Neutrophil (primary cell): Measurements from ENCODE around the gene PIK3R5.
"Not testable (repeated sequence)": the region's sequence is repeated elsewhere in the genome, so short reads cannot be mapped to it uniquely, and the experiment has no call there.

ENCODE experiments used
- H3K27ac ChIP-seq: fragments of 200-600 bp; sonication (generic); 2 replicates; pipeline ENCODE4 v1.5.1; 2016; ENCODE audit warnings: mild to moderate bottlenecking, moderate library complexity
- H3K27me3 ChIP-seq: fragments of 200-600 bp; sonication (generic); 2 replicates; pipeline ENCODE4 v1.6.0; 2016; ENCODE audit warnings: mild to moderate bottlenecking
- H3K36me3 ChIP-seq: fragments of 200-600 bp; sonication (generic); 2 replicates; pipeline ENCODE4 v1.5.1; 2017
- H3K4me1 ChIP-seq, 2 experiments: fragments of 200-600 bp in 1 of 2; sonication (generic) in 1 of 2; 1 replicate in 1 of 2; 2 replicates in 1 of 2; pipeline versions ENCODE4 v1.5.1 to v1.6.1; 2013 to 2016; ENCODE audit warnings: low read depth in 1 of 2, low read length in 1 of 2, mild to moderate bottlenecking in 1 of 2, moderate library complexity in 1 of 2; ENCODE audit not compliant: control insufficient read depth in 1 of 2, insufficient read depth in 1 of 2
- H3K4me3 ChIP-seq, 2 experiments: fragments of 200-600 bp in 1 of 2; sonication (generic) in 1 of 2; 1 replicate in 1 of 2; 2 replicates in 1 of 2; pipeline ENCODE4 v1.5.1; 2013 to 2016; ENCODE audit warnings: low read depth in 1 of 2, low read length in 1 of 2, mild to moderate bottlenecking in 1 of 2, moderate library complexity in 1 of 2
- H3K9me3 ChIP-seq: fragments of 200-600 bp; sonication (generic); 2 replicates; pipeline ENCODE4 v1.5.1; 2016
- TF ChIP-seq, protein P1 (sequence below): fragments of 200-600 bp; sonication (generic); IDR thresholded peaks from 2 replicates; pipeline ENCODE4 v1.5.1; 2016; ENCODE audit warnings: antibody characterized with exemption

Gene PIK3R5

DNA sequence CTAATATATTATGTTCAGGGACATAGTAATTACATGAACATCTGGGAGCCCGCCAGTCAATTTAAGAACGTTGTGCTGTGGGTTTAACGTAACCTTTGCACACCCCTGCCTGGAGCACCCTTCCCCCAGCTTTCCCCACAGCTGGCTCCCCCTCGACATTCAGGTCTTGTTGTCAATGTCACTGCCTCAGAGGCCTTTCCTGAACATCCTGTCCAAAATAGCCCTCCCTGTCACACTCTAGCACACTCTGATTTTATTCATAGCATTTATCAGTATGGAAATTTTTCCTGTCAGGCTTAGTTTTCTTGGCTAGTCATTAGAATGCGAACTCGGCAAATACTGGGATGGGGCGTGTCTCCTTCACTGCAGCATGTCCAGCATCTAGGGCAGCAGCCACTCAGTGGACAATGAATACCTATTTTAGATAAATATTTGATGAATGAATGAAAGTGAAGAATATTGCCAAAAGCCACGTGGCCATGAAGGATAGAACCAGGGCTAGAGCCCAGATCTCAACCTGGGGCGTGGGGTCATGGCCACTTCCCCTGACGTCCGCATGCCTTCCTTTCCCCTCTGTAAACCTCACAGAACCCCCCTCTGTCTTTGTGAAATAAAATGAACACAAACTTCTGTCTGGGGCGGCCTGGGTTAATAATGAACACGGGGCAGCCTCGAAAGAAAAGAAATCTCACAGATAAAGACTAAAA lies 108.5 kb downstream of the PIK3R5 start:
- Histone ChIP-seq H3K4me1 (peaks cover 50 to 54% of the 10 kb centered on the region in 2 experiments), H3K9me3 (no peaks in the 10 kb centered on the region), H3K36me3 (peaks cover 4% of the 10 kb centered on the region), H3K4me3 (no peak overlapping the region), H3K27me3 (no peaks in the 10 kb centered on the region), H3K27ac (peak overlapping the region; percentile 79)
- TF ChIP-seq, protein P1, sequence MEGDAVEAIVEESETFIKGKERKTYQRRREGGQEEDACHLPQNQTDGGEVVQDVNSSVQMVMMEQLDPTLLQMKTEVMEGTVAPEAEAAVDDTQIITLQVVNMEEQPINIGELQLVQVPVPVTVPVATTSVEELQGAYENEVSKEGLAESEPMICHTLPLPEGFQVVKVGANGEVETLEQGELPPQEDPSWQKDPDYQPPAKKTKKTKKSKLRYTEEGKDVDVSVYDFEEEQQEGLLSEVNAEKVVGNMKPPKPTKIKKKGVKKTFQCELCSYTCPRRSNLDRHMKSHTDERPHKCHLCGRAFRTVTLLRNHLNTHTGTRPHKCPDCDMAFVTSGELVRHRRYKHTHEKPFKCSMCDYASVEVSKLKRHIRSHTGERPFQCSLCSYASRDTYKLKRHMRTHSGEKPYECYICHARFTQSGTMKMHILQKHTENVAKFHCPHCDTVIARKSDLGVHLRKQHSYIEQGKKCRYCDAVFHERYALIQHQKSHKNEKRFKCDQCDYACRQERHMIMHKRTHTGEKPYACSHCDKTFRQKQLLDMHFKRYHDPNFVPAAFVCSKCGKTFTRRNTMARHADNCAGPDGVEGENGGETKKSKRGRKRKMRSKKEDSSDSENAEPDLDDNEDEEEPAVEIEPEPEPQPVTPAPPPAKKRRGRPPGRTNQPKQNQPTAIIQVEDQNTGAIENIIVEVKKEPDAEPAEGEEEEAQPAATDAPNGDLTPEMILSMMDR = no peak

DNA sequence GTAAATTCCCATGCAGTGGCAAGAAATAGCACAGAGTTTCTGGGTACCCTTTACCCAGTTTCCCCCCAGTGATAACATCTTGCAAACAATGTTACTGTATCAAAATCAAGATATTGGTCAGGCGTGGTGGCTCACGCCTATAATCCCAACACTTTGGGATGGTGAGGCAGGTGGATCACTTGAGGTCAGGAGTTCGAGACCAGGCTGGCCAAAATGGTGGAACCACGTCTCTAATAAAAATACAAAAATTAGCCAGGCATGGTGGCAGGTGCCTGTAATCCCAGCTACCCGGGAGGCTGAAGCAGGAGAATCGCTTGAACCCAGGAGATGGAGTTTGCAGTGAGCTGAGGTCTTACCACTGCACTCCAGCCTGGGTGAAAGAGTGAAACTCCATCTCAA lies 109.3 kb downstream of the PIK3R5 start:
- H3K36me3 ChIP-seq, H3K4me3 ChIP-seq, H3K27me3 ChIP-seq, H3K9me3 ChIP-seq, H3K27ac ChIP-seq: not testable (repeated sequence)
- H3K4me1 ChIP-seq = peaks cover 42 to 46% of the 10 kb centered on the region in 2 experiments

DNA sequence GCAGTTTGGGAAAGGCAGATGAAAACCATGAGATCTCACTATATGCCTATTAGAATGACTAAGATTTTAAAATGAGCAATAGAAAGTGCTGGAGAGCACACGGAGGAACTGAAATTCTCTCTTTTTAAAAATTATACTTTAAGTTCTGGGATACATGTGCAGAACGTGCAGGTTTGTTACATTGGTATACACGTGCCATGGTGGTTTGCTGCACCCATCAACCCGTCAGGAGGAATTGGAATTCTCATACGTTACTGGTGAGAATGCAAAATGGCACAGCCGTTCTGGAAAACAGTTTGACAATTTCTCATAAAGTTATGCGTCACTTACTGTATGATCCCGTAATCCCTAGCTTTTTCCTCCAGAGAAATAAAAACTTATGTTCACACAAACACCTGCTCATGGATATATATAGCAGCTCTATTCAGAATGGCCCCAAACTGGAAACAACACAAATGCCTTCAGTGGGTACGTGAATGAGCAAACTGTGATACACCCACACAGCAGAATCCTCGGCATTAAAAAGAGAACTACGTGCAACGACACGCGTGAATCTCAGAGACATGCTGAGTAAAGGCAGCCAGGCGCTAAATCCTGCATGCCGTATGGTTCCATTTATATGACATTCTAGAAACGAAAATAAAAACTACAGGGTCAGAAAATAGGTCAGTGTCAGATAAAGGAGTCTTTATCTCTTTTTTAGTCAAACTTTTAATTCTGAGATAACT lies 109.9 kb downstream of the PIK3R5 start:
- Histone ChIP-seq H3K36me3 (peaks cover 4% of the 10 kb centered on the region), H3K27me3 (no peaks in the 10 kb centered on the region), H3K4me3 (no peak overlapping the region), H3K27ac (no peak overlapping the region), H3K4me1 (peaks cover 36 to 40% of the 10 kb centered on the region in 2 experiments), H3K9me3 (no peaks in the 10 kb centered on the region)
- TF ChIP-seq, protein P1 = no peak

DNA sequence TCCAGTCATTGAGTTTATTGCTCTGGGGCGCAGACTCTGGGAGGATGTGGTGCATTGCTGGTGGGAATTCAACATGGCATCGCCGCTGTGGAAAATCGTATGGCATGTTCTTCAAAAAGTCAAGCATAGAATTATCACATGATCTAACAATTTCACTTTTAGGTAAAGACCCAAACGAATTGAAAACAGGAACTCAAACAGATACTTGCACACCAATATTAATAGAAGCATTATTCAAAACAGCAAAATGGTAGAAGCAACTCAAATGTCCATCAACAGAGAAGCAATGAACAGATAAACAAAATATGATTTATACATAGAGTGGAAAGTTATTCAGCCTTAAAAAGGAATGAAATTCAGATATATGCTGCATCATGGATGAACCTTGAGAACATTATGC lies 113.9 kb downstream of the PIK3R5 start:
- H3K4me3 ChIP-seq = no peak overlapping the region
- H3K36me3 ChIP-seq = peaks cover 36% of the 10 kb centered on the region
- no peaks in the 10 kb centered on the region for H3K9me3 ChIP-seq
- no peaks in the 10 kb centered on the region for H3K27me3 ChIP-seq
- TF ChIP-seq, protein P1 = no peak
- peaks cover 0 to 4% of the 10 kb centered on the region in 2 experiments for H3K4me1 ChIP-seq
- no peak overlapping the region for H3K27ac ChIP-seq

DNA sequence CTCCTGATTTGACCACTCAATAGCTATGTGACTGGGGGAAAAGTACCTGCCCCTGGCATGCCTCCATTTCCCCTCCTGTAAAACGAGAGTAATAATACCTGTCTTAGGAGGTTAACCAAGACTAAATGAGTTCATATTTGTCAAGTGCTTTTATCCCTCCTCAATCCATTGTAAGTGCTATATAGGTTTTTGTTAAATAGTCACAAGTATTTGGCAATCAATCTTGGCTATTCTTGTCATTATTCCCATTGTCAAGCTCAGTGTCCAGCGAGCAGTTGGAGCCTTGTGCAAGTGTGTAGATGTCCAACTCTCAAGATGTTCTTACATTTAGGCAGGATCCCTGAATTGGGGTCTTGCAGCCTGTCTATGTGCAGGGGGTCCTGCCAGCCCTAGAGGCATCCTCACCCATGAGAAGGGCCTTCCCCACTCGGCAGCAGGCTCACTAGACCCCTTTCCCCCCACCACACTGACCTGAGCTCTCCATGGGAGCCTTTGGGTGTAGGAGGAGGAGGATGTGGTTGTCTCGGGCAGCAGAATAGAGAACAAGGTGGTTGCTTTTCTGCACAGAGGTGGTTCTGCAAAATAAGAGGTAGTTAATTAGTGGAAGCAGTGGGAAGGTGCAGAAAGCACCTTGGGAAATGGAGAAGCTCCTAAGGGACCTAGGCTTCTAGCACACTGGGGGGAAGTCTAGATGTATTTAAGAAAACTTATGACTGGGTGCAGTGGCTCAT lies 116.0 kb downstream of the PIK3R5 start:
- Histone ChIP-seq H3K36me3 (peaks cover 46% of the 10 kb centered on the region), H3K27me3 (no peaks in the 10 kb centered on the region)
- TF ChIP-seq, protein P1 = no peak

More for the DNA sequence above, 116.0 kb downstream of the PIK3R5 start:
- H3K27ac ChIP-seq = no peak overlapping the region
- H3K4me1 ChIP-seq = peaks cover 0 to 4% of the 10 kb centered on the region in 2 experiments
- H3K9me3 ChIP-seq = no peaks in the 10 kb centered on the region
- H3K4me3 ChIP-seq = no peak overlapping the region
